HG02884 (cell line): ENCODE measurements around the gene HSD3B1.
A peak's percentile ranks its signal among the peaks of the same experiment; 100 is the strongest.
"Not testable (repeated sequence)": the region's sequence is repeated elsewhere in the genome, so short reads cannot be mapped to it uniquely, and the experiment has no call there.

Experiments used
- ATAC-seq: cut with Tn5 transposase; IDR thresholded peaks from one replicate; pipeline ENCODE4 v1.9.1; 2021; ENCODE audit warnings: mild to moderate bottlenecking, moderate library complexity; ENCODE audit not compliant: unreplicated experiment

Gene HSD3B1

GRCh38 chr1:119551218-119551617, 44.2 kb downstream of the HSD3B1 start:
- no peak for ATAC-seq

DNA sequence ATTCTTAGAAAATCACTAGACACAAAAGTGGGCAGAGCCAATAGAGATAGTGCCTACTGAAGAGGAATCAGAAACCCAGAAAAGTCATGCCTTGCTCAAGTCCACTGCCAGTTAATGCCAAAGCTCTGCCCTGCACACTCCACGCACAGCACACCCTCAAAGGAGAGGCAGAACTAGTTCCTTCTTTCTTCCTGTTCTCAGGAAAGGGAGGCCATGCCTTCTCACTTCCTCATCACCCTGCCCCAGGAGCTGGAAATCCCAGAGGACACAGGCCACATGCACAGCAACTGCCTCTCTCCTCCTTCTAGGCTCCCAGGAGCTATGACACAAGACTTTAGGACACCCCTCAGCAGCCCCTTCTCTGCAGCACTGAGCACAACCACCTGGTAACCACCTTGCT, 45.6 kb downstream of the HSD3B1 start:
- not testable (repeated sequence) for ATAC-seq

- ATAC-seq, result not testable (repeated sequence)
These were observed 46.5 kb downstream of the HSD3B1 start for GRCh38 chr1:119553302-119554071.

DNA sequence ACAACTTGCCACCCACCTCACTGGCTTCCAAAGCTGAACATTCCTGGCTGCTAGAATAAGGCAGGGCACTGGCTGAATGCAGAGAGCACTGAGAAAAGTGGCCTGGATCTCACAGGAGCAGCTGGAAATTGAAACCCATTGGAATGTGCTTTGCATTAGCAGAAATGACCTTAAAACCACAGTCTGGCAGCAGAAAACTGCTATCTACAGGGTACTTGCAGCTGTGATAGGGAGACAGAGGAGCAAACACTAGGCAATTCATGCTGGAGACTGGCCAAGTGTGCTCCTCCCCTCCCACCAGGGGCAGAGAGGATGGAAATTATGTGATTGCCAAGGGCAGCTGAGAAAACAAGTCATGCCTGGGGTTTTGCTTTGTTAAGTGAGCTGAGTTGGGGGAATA, 47.2 kb downstream of the HSD3B1 start:
- ATAC-seq, result no peak

- no peak for ATAC-seq
These were observed 49.4 kb downstream of the HSD3B1 start for GRCh38 chr1:119556423-119556822.

DNA sequence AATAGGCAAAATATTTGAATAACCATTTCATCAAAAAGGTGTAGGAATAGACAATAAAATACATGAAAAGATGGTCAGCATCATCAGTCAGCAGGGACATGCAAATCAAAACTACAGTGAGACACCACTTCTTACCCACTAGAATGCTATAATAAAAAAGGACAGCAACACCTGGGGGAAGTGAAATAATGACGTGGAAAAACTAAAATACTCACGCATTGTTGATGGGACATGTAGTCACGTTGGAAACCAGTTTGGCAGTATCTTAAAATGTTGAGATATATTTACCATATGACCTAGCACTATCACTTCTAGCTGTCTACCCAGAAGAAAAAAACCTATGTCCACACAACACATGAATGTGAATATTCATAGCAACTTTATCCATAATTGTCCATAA, 53.4 kb downstream of the HSD3B1 start:
- not testable (repeated sequence) for ATAC-seq

DNA sequence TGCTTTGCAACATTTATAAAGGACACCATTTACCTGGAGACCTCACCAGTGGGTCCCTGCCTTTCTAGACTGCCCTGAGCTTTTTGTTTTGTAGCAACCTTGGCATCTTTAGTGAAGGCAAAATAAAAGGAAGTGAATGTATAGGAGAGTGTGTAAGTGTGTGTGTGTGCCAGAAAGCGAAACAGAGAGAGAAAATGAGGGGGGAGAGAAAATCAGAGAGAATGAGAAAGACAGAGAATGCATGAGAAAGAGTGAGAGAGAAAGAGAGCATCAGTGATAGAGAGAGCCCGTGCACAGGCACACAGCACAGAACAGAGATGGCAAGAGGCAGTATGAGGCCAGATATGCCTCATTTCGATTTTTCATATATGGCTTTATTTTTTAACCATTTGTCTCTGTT, 57.5 kb downstream of the HSD3B1 start:
- ATAC-seq, result peak; percentile 54
